GM23338 (cell line): ENCODE data around the gene IGSF21. TPM values are rescaled to one million over a fixed set of nuclear protein-coding genes. Genes with fewer than 3 reads are reported as not detected.

Source experiments
- ATAC-seq: fragments of 200-7000 bp; cut with Tn5 transposase; 3 replicates; pipeline ENCODE4 v1.9.1; 2020
- DNase-seq: peaks from one replicate; pipeline ENCODE4 v3.0.0-alpha.2; 2015; ENCODE audit warnings: low spot score
- H2AFZ ChIP-seq: fragments of 200-600 bp; sonication (generic); 2 replicates; pipeline ENCODE4 v1.8.0; 2016; ENCODE audit warnings: antibody characterized with exemption, mild to moderate bottlenecking, moderate library complexity
- H3F3A ChIP-seq: fragments of 200-600 bp; sonication (generic); replicated peaks from 2 replicates; pipeline ENCODE4 v1.8.0; 2017; ENCODE audit warnings: antibody characterized with exemption, mixed run types, low read depth
- H3K27ac ChIP-seq: fragments of 200-600 bp; sonication (generic); 2 replicates; pipeline ENCODE4 v1.6.1; 2016; ENCODE audit warnings: low read depth
- H3K27me3 ChIP-seq: fragments of 200-600 bp; sonication (generic); 2 replicates; pipeline ENCODE4 v1.8.0; 2016; ENCODE audit warnings: mild to moderate bottlenecking, mixed run types, moderate library complexity; ENCODE audit not compliant: insufficient read depth
- H3K36me3 ChIP-seq: fragments of 200-600 bp; sonication (generic); 2 replicates; pipeline ENCODE4 v1.8.0; 2016; ENCODE audit warnings: mild to moderate bottlenecking; ENCODE audit not compliant: insufficient read depth
- H3K4me1 ChIP-seq: fragments of 200-600 bp; sonication (generic); 2 replicates; pipeline ENCODE4 v1.8.0; 2016; ENCODE audit warnings: mild to moderate bottlenecking, moderate library complexity; ENCODE audit not compliant: insufficient read depth
- H3K4me2 ChIP-seq: fragments of 200-600 bp; sonication (generic); 2 replicates; pipeline ENCODE4 v1.7.1; 2017; ENCODE audit warnings: mixed run types
- H3K4me3 ChIP-seq: fragments of 200-600 bp; sonication (generic); 2 replicates; pipeline ENCODE4 v1.6.1; 2016; ENCODE audit warnings: mixed run types
- H3K79me2 ChIP-seq: fragments of 200-600 bp; sonication (generic); replicated peaks from 2 replicates; pipeline ENCODE4 v1.8.0; 2017; ENCODE audit warnings: mild to moderate bottlenecking; ENCODE audit not compliant: insufficient read depth
- H3K9me2 ChIP-seq: fragments of 200-600 bp; sonication (generic); 2 replicates; pipeline ENCODE4 v1.8.0; 2017; ENCODE audit not compliant: insufficient read depth
- H4K20me1 ChIP-seq: fragments of 200-600 bp; sonication (generic); replicated peaks from 2 replicates; pipeline ENCODE4 v1.8.0; 2017; ENCODE audit warnings: mild to moderate bottlenecking; ENCODE audit not compliant: insufficient read depth
- H3K27ac Mint-ChIP-seq: 2 replicates; pipeline ENCODE4 v1.8.0; 2020; ENCODE audit warnings: inconsistent platforms, mild to moderate bottlenecking, moderate library complexity, mixed read lengths
- H3K27me3 Mint-ChIP-seq: 3 replicates; pipeline ENCODE4 v1.8.0; 2022; ENCODE audit warnings: low read depth, mild to moderate bottlenecking, moderate library complexity, mixed read lengths, inconsistent platforms; ENCODE audit not compliant: insufficient read depth, poor library complexity
- H3K36me3 Mint-ChIP-seq: 3 replicates; pipeline ENCODE4 v1.8.0; 2021; ENCODE audit warnings: low read depth, mild to moderate bottlenecking, inconsistent platforms, moderate library complexity, mixed read lengths
- H3K4me1 Mint-ChIP-seq: 3 replicates; pipeline ENCODE4 v1.8.0; 2020; ENCODE audit warnings: mild to moderate bottlenecking, inconsistent platforms, mixed read lengths
- H3K4me3 Mint-ChIP-seq: 3 replicates; pipeline ENCODE4 v1.8.0; 2021; ENCODE audit warnings: moderate library complexity, mild to moderate bottlenecking, inconsistent platforms, mixed read lengths
- H3K9me3 Mint-ChIP-seq: 3 replicates; pipeline ENCODE4 v1.8.0; 2020; ENCODE audit warnings: moderate library complexity, mild to moderate bottlenecking, inconsistent platforms, mixed read lengths
- CTCF ChIP-seq, 2 experiments: fragments of 200-600 bp in 1 of 2; sonication (generic) in 1 of 2; conservative IDR thresholded peaks; 2 replicates each; pipeline versions ENCODE4 v1.5.1 to v1.6.1; 2016 to 2017; ENCODE audit warnings: antibody characterized with exemption in 2 of 2, low read depth in 2 of 2, mild to moderate bottlenecking in 2 of 2, moderate library complexity in 1 of 2
- EZH2 ChIP-seq: fragments of 200-600 bp; sonication (generic); IDR thresholded peaks from one replicate; pipeline ENCODE4 v1.8.0; 2017; ENCODE audit warnings: antibody characterized with exemption, mild to moderate bottlenecking, low read depth; ENCODE audit not compliant: unreplicated experiment
- EZH2phosphoT487 ChIP-seq: fragments of 200-600 bp; sonication (generic); IDR thresholded peaks from one replicate; pipeline ENCODE4 v1.8.1; 2018; ENCODE audit warnings: antibody characterized with exemption; ENCODE audit not compliant: unreplicated experiment
- NANOG ChIP-seq: IDR thresholded peaks from 2 replicates; pipeline ENCODE4 v1.6.1; 2016; ENCODE audit warnings: antibody characterized with exemption, borderline replicate concordance
- POLR2AphosphoS5 ChIP-seq: IDR thresholded peaks from 2 replicates; pipeline ENCODE4 v1.6.1; 2016; ENCODE audit warnings: antibody characterized with exemption, low read depth
- REST ChIP-seq: IDR thresholded peaks from one replicate; pipeline ENCODE4 v1.6.1; 2018; ENCODE audit warnings: antibody characterized with exemption; ENCODE audit not compliant: unreplicated experiment
- ZNF114 ChIP-seq: fragments of 250-450 bp; sonication (Bioruptor Pico); IDR thresholded peaks from 2 replicates; pipeline ENCODE4 v1.5.0; 2020; ENCODE audit warnings: mild to moderate bottlenecking, moderate library complexity
- ZNF331 ChIP-seq: fragments of 250-450 bp; sonication (Bioruptor Pico); IDR thresholded peaks from 2 replicates; pipeline ENCODE4 v1.5.0; 2020; ENCODE audit warnings: low read depth, mild to moderate bottlenecking, moderate library complexity
- ZNF462 ChIP-seq: fragments of 250-450 bp; sonication (Bioruptor Pico); IDR thresholded peaks from 2 replicates; pipeline ENCODE4 v1.5.0; 2020; ENCODE audit warnings: mild to moderate bottlenecking, moderate library complexity
- polyA plus RNA-seq: library from polyadenylated mRNA; unstranded; fragments of >200 nt; fragmentation: Nextera tagmentation; extraction: Ambion mirVana; gene quantifications from 2 replicates; pipeline ENCODE4 v1.2.1, GENCODE V29; 2016
- total RNA-seq: library from RNA; depleted of rRNA; stranded (reverse); fragments of >200 nt; shearing (Covaris generic); gene quantifications from 2 replicates; pipeline ENCODE4 v1.2.3, GENCODE V29; 2014

The IGSF21 gene
- total and polyA plus RNA-seq, 2 experiments from 2014 or later, result 15.6 to 15.7 TPM

GRCh38 chr1:18322368-18323032 lies 214.9 kb downstream of the IGSF21 start:
- peak; percentile 61 for ATAC-seq
- peaks cover 10% of the 10 kb centered on the region; the same call in 1 of the 2 replicates for H3K27me3 ChIP-seq
- H3K9me3 Mint-ChIP-seq, result peaks cover 3% of the 10 kb centered on the region; the same call in 1 of the 3 replicates

More at GRCh38 chr1:18322368-18323032, 214.9 kb downstream of the IGSF21 start:
- peaks cover 10% of the 10 kb centered on the region; the same call in 2 of the 3 replicates for H3K36me3 Mint-ChIP-seq
- no peaks in the 10 kb centered on the region for H4K20me1 ChIP-seq
- peaks cover 7% of the 10 kb centered on the region for H3K27me3 Mint-ChIP-seq
- H3K4me1 Mint-ChIP-seq, result peaks cover 21% of the 10 kb centered on the region
- H3K4me1 ChIP-seq, result peaks cover 18% of the 10 kb centered on the region; the same call in 1 of the 2 replicates
- no peak overlapping the region for H3K4me3 ChIP-seq
- no peak overlapping the region for H3K4me2 ChIP-seq
- H3K36me3 ChIP-seq, result no peaks in the 10 kb centered on the region
- no peak overlapping the region for H2AFZ ChIP-seq
- H3K79me2 ChIP-seq, result no peaks in the 10 kb centered on the region
- TF ChIP-seq ZNF114 (no peak), NANOG (no peak), CTCF (conservative IDR thresholded peaks at IDR 0.05; ENCODE audit: low read depth in 2 of 2) (peak; percentile 62 to 75), REST (no peak), EZH2 (no peak), ZNF462 (no peak), EZH2phosphoT487 (no peak), POLR2AphosphoS5 (no peak), ZNF331 (CRISPR knock-in tag) (no peak)
- H3K4me3 Mint-ChIP-seq, result no peak overlapping the region
- H3K27ac Mint-ChIP-seq, result no peak overlapping the region
- no peak overlapping the region for H3K27ac ChIP-seq
- H3K9me2 ChIP-seq, result no peaks in the 10 kb centered on the region
- DNase-seq, result peak; percentile 85
- no peaks in the 10 kb centered on the region for H3F3A ChIP-seq
